Prostate gland (tissue), 2 donors: ENCODE results near the gene DOCK4. TPM values are rescaled to one million over a fixed set of nuclear protein-coding genes. Genes with fewer than 3 reads are reported as not detected.

Experiments used
- DNase-seq: peaks from one replicate; pipeline ENCODE4 v3.0.0-alpha.2; 2019; ENCODE audit warnings: low spot score
- H3K27ac ChIP-seq, 2 donors: fragments of 200-600 bp; sonication (generic); 2 replicates each; pipeline ENCODE4 v1.5.1; 2017 to 2019
- H3K27me3 ChIP-seq: fragments of 200-600 bp; sonication (generic); replicated peaks from 2 replicates; pipeline ENCODE4 v1.5.1; 2019; ENCODE audit not compliant: insufficient read depth
- H3K36me3 ChIP-seq, 2 donors: fragments of 200-600 bp; sonication (generic); 1 replicate in 1 of 2; 2 replicates in 1 of 2; pipeline versions ENCODE4 v1.5.1 to v1.8.1; 2017 to 2019
- H3K4me1 ChIP-seq: fragments of 200-600 bp; sonication (generic); replicated peaks from 2 replicates; pipeline ENCODE4 v1.5.1; 2019
- H3K4me3 ChIP-seq, 2 donors: fragments of 200-600 bp; sonication (generic); 2 replicates each; pipeline ENCODE4 v1.5.1; 2017 to 2019
- H3K9me3 ChIP-seq: fragments of 200-600 bp; sonication (generic); 2 replicates; pipeline ENCODE4 v1.5.1; 2017
- CTCF ChIP-seq, 4 experiments: fragments of 200-600 bp in 2 of 4; fragments of 450-650 bp in 2 of 4; sonication (generic) in 2 of 4; IDR thresholded peaks; 1 replicate in 3 of 4; 2 replicates in 1 of 4; pipeline ENCODE4 v1.5.1; 2016 to 2019; ENCODE audit warnings: antibody characterized with exemption in 4 of 4, mild to moderate bottlenecking in 2 of 4, moderate library complexity in 2 of 4
- POLR2A ChIP-seq: fragments of 450-650 bp; IDR thresholded peaks from one replicate; pipeline ENCODE4 v1.6.1; 2016; ENCODE audit warnings: antibody characterized with exemption, mild to moderate bottlenecking
- POLR2AphosphoS5 ChIP-seq: sonication (generic); formaldehyde crosslinking; IDR thresholded peaks from one replicate; pipeline ENCODE4 v1.6.1; 2017; ENCODE audit warnings: antibody characterized with exemption
- WGBS: methylation state at CpG from one replicate; pipeline ENCODE4 v1.1.5; 2018; 5-methylcytosine and 5-hydroxymethylcytosine counted together
- intact Hi-C: fragments of 100-400 bp; cut with DNase I; formaldehyde crosslinking; loops from one replicate; pipeline ENCODE4 v1.14.2; 2022
- total RNA-seq, 2 donors: library from RNA; depleted of rRNA; stranded (reverse); fragments of >200 nt; gene quantifications; one replicate each; pipeline ENCODE4 v1.1.0, GENCODE V29; 2016

The DOCK4 gene
- total RNA-seq, 2 donors from 2014 or later, result 21.8 to 37.4 TPM

DNA sequence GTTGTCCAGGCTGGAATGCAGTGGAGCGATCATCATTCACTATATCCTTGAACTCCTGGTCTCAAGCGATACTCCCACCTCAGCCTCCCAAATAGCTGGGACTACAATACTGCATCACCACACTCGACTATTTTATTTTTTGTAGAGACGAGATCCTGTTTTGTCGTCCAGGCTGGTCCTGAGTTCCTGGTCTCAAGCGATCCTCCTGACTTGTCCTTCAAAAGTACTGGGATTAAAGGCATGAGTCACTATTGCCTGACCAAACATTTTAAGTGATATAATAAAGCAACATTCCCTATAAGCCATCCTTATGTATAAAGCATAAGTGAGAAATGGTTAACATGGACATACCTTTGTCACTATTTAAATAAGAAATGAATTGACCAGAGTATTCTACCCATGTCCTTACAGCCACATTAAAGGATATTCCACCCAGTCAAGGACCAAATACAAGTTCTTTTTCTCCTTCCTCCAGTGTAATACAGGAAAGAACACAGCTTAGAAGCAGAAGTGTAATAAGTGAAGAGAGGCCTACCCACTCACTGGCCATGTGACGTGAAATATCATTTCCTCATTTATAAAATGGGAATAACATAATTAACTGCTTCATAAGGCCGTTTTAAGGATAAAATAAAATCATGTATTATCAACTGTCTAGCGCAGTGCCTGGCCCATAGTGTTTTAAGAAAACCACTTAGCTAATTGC lies 82.0 kb downstream of the DOCK4 start:
- no peak for TF ChIP-seq POLR2AphosphoS5
- TF ChIP-seq CTCF (IDR thresholded peaks at IDR 0.05), result no peak
- 94% methylated on average over 9 of the region's 9 CpGs for WGBS
- Histone ChIP-seq H3K36me3 (no peaks in the 10 kb centered on the region), H3K4me1 (no peaks in the 10 kb centered on the region), H3K9me3 (no peaks in the 10 kb centered on the region), H3K4me3 (no peak overlapping the region), H3K27me3 (no peaks in the 10 kb centered on the region), H3K27ac (no peak overlapping the region)
- no peak for DNase-seq
- intact Hi-C loops, result no loop called here

DNA sequence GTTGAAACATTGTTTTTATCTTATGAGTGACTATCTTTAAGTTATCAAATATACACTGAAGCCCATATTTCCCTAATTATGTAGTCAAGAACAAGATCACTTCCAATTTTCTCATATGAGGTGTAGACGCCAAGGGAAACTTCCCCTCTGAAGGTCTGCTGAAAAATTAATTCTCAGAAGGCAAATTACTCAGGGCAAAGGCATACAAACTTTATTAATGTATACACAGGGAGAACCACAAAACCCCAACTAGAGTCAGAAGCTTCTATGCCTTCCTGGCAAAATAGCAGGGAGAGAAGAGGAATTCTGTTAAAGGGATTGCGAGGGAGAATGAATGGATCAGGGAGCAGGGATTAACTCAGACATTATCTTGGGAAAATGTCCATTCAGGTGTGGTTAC lies 83.4 kb downstream of the DOCK4 start:
- DNase-seq, result no peak
- no peak overlapping the region for H3K27ac ChIP-seq
- no peak overlapping the region for H3K4me3 ChIP-seq
- H3K9me3 ChIP-seq, result no peaks in the 10 kb centered on the region
- 99% methylated on average over 2 of the region's 2 CpGs for WGBS
- H3K27me3 ChIP-seq, result no peaks in the 10 kb centered on the region
- H3K36me3 ChIP-seq, result no peaks in the 10 kb centered on the region
- TF ChIP-seq CTCF (IDR thresholded peaks at IDR 0.05) (no peak), POLR2A (no peak), POLR2AphosphoS5 (no peak)
- intact Hi-C loops, result no loop called here
- H3K4me1 ChIP-seq, result no peaks in the 10 kb centered on the region

GRCh38 chr7:112122144-112122543 lies 84.1 kb downstream of the DOCK4 start:
- H3K4me3 ChIP-seq, result no peak overlapping the region
- DNase-seq, result no peak
- no peaks in the 10 kb centered on the region for H3K4me1 ChIP-seq
- H3K9me3 ChIP-seq, result no peaks in the 10 kb centered on the region
- TF ChIP-seq POLR2AphosphoS5 (no peak), CTCF (IDR thresholded peaks at IDR 0.05) (no peak), POLR2A (no peak)
- no peak overlapping the region for H3K27ac ChIP-seq
- H3K27me3 ChIP-seq, result no peaks in the 10 kb centered on the region
- no peaks in the 10 kb centered on the region for H3K36me3 ChIP-seq
- intact Hi-C loops, result no loop called here

GRCh38 chr7:112121318-112121717 lies 84.9 kb downstream of the DOCK4 start:
- TF ChIP-seq POLR2A (no peak), POLR2AphosphoS5 (no peak), CTCF (IDR thresholded peaks at IDR 0.05) (no peak)
- H3K4me3 ChIP-seq, result no peak overlapping the region
- no peaks in the 10 kb centered on the region for H3K27me3 ChIP-seq
- H3K36me3 ChIP-seq, result no peaks in the 10 kb centered on the region
- 80% methylated on average over 3 of the region's 3 CpGs for WGBS
- no peaks in the 10 kb centered on the region for H3K4me1 ChIP-seq
- DNase-seq, result no peak
- intact Hi-C loops, result no loop called here
- no peak overlapping the region for H3K27ac ChIP-seq
- H3K9me3 ChIP-seq, result no peaks in the 10 kb centered on the region

DNA sequence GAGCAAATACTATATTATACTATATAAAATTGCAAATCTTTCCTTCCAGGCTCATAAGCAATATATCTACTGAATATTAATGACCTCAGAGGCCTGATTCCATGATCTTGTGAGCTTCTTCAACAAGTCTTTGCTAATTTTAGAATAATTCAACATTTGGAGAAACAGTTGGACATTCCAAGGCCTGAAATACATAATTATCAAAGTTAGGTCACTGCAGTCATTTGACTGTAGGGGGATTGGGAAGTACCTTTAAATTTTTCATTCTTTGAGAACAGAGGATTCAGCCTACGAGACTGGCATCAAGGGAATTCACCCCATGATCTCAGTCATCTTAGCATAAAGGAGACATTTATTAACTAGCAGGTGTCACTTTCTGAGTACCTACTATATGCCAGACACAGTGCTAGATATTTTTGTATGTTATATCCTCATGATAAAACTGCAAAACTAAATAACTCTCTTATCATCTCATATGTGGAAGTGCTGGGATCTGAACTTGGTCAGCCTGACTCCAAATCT lies 85.4 kb downstream of the DOCK4 start:
- no peak for TF ChIP-seq CTCF (IDR thresholded peaks at IDR 0.05)
- TF ChIP-seq POLR2A, result no peak
- TF ChIP-seq POLR2AphosphoS5, result no peak
- WGBS, result 94% methylated on average over 1 of the region's 1 CpG
- no peak for DNase-seq

More for the DNA sequence above, 85.4 kb downstream of the DOCK4 start:
- Histone ChIP-seq H3K4me1 (no peaks in the 10 kb centered on the region), H3K27me3 (no peaks in the 10 kb centered on the region), H3K4me3 (no peak overlapping the region), H3K36me3 (no peaks in the 10 kb centered on the region), H3K27ac (no peak overlapping the region), H3K9me3 (no peaks in the 10 kb centered on the region)
- intact Hi-C loops, result no loop called here
